Measurements from ENCODE around the gene S100A16.
"Not testable (repeated sequence)": the region's sequence is repeated elsewhere in the genome, so short reads cannot be mapped to it uniquely, and the experiment has no call there.

S100A16 gene

DNA sequence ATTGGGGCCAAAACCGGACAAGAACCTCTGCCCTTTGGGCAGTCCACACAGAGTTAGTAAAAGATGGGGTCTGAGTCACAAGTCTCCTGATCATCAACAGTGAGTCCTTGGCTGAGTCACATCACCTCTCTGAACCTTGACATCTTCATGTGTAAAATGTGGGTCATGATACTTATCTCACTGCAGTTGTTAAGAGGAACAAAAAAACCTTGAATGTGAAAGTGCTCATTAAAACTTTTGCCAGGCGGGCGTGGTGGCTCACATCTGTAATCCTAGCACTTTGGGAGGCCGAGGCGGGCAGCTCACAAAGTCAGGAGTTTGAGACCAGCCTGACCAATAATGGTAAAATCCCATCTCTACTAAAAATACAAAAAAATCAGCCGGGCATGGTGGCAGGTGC lies 15.7 kb downstream of the S100A16 start:
- Histone ChIP-seq H3K4me3 (ENCODE audit: low read length, poor library complexity, severe bottlenecking) (no peak overlapping the region), H2AFZ (ENCODE audit: low read length) (no peak overlapping the region), H3K4me1 (ENCODE audit: insufficient read depth, low read length, poor library complexity, severe bottlenecking) (peaks cover 10% of the 10 kb centered on the region), H3K9me2 (replicated peaks; ENCODE audit: low read depth, low read length) (no peaks in the 10 kb centered on the region), H4K20me1 (ENCODE audit: insufficient read depth, low read length, poor library complexity, severe bottlenecking) (no peaks in the 10 kb centered on the region), H3K9ac (ENCODE audit: low read depth, low read length, poor library complexity, severe bottlenecking) (no peak overlapping the region), H3K79me2 (ENCODE audit: insufficient read depth, low read length) (no peaks in the 10 kb centered on the region), H3K9me3 (ENCODE audit: insufficient read depth, low read depth, low read length) (no peaks in the 10 kb centered on the region), H3K27me3 (ENCODE audit: insufficient read depth, low read length, poor library complexity, severe bottlenecking) (no peaks in the 10 kb centered on the region), H3F3A (ENCODE audit: low read depth) (no peaks in the 10 kb centered on the region), H3K4me2 (ENCODE audit: low read depth, low read length, poor library complexity, severe bottlenecking) (no peak overlapping the region), H3K36me3 (ENCODE audit: insufficient read depth, low read length) (no peaks in the 10 kb centered on the region)
- no peak for TF ChIP-seq EZH2phosphoT487 (IDR thresholded peaks at IDR 0.05; ENCODE audit: borderline replicate concordance)
- TF ChIP-seq, protein P1, sequence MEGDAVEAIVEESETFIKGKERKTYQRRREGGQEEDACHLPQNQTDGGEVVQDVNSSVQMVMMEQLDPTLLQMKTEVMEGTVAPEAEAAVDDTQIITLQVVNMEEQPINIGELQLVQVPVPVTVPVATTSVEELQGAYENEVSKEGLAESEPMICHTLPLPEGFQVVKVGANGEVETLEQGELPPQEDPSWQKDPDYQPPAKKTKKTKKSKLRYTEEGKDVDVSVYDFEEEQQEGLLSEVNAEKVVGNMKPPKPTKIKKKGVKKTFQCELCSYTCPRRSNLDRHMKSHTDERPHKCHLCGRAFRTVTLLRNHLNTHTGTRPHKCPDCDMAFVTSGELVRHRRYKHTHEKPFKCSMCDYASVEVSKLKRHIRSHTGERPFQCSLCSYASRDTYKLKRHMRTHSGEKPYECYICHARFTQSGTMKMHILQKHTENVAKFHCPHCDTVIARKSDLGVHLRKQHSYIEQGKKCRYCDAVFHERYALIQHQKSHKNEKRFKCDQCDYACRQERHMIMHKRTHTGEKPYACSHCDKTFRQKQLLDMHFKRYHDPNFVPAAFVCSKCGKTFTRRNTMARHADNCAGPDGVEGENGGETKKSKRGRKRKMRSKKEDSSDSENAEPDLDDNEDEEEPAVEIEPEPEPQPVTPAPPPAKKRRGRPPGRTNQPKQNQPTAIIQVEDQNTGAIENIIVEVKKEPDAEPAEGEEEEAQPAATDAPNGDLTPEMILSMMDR (conservative IDR thresholded peaks at IDR 0.05; ENCODE audit: low read length), result no peak

DNA sequence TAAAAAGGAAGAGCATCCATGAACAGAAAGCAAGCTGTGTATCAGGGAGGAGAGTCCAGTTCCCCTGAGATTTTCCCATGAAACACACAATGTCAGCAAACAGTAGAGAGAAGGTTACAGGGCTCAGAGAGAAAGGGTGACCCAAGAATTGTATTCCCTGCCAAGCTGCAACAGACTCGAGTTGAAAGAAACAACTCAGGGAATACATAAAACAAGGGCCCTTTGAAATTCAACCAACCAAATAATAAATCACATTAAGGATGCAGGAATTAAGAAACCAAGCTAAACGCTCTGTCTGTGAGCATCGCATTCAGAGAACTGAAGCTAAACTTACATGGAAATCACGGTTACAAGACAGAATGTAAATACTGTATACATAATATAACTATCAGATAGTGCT lies 20.2 kb downstream of the S100A16 start:
- Histone ChIP-seq H3K36me3 (ENCODE audit: insufficient read depth, low read length) (no peaks in the 10 kb centered on the region), H3K4me3 (ENCODE audit: low read length, poor library complexity, severe bottlenecking) (no peak overlapping the region), H3K9ac (ENCODE audit: low read depth, low read length, poor library complexity, severe bottlenecking) (no peak overlapping the region), H4K20me1 (ENCODE audit: insufficient read depth, low read length, poor library complexity, severe bottlenecking) (no peaks in the 10 kb centered on the region), H3K9me2 (replicated peaks; ENCODE audit: low read depth, low read length) (no peaks in the 10 kb centered on the region), H3K79me2 (ENCODE audit: insufficient read depth, low read length) (no peaks in the 10 kb centered on the region), H3K9me3 (ENCODE audit: insufficient read depth, low read depth, low read length) (no peaks in the 10 kb centered on the region), H3K27me3 (ENCODE audit: insufficient read depth, low read length, poor library complexity, severe bottlenecking) (no peaks in the 10 kb centered on the region), H3K4me1 (ENCODE audit: insufficient read depth, low read length, poor library complexity, severe bottlenecking) (no peaks in the 10 kb centered on the region), H3F3A (ENCODE audit: low read depth) (no peaks in the 10 kb centered on the region), H3K4me2 (ENCODE audit: low read depth, low read length, poor library complexity, severe bottlenecking) (no peak overlapping the region), H2AFZ (ENCODE audit: low read length) (peak overlapping the region; percentile 31; the same call in 1 of the 2 replicates)
- TF ChIP-seq, protein P1 (conservative IDR thresholded peaks at IDR 0.05; ENCODE audit: low read length), result no peak
- no peak for TF ChIP-seq EZH2phosphoT487 (IDR thresholded peaks at IDR 0.05; ENCODE audit: borderline replicate concordance)

DNA sequence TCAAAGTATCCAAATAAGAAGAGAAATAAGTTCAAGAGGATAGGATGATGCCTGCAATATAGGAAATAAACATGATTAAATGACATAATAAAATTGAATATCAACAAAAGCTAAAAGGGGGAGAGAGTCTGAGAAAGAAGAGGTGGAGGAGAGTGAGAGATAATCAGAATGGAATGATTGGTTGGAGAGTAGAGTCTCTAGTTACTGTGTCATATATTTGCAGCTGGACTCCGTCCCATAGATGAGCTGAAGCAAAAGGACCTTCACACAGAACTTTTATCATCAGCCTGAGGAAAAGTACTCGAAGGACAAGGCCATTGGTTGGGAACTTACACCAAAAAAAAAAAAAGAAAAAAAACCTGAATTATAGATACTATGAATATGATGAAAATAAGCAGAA lies 24.5 kb downstream of the S100A16 start:
- Histone ChIP-seq H3K4me2 (ENCODE audit: low read depth, low read length, poor library complexity, severe bottlenecking) (no peak overlapping the region), H2AFZ (ENCODE audit: low read length) (no peak overlapping the region), H3K4me3 (ENCODE audit: low read length, poor library complexity, severe bottlenecking) (no peak overlapping the region), H3K4me1 (ENCODE audit: insufficient read depth, low read length, poor library complexity, severe bottlenecking) (no peaks in the 10 kb centered on the region), H3K9ac (ENCODE audit: low read depth, low read length, poor library complexity, severe bottlenecking) (no peak overlapping the region), H3K79me2 (ENCODE audit: insufficient read depth, low read length) (no peaks in the 10 kb centered on the region), H3K36me3 (ENCODE audit: insufficient read depth, low read length) (no peaks in the 10 kb centered on the region), H3K27me3 (ENCODE audit: insufficient read depth, low read length, poor library complexity, severe bottlenecking) (no peaks in the 10 kb centered on the region), H3F3A (ENCODE audit: low read depth) (no peaks in the 10 kb centered on the region), H4K20me1 (ENCODE audit: insufficient read depth, low read length, poor library complexity, severe bottlenecking) (no peaks in the 10 kb centered on the region), H3K9me3 (ENCODE audit: insufficient read depth, low read depth, low read length) (no peaks in the 10 kb centered on the region), H3K9me2 (replicated peaks; ENCODE audit: low read depth, low read length) (no peaks in the 10 kb centered on the region)
- TF ChIP-seq, protein P1 (conservative IDR thresholded peaks at IDR 0.05; ENCODE audit: low read length), result no peak
- TF ChIP-seq EZH2phosphoT487 (IDR thresholded peaks at IDR 0.05; ENCODE audit: borderline replicate concordance), result no peak

DNA sequence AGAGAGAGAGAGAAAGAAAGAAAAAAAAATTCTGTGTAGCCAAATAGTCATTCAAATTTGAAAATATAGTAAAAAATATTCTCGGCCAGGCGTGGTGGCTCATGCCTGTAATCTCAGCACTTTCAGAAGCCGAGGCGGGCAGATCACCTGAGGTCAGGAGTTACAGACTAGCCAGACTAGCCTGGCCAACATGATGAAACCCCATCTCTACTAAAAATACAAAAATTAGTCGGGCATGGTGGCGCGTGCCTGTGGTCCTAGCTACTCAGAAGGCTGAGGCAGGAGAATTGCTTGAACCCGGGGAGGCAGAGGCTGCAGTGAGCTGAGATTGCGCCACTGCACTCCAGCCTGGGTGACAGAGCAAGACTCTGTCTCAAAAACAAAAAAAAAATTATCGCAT lies 24.9 kb downstream of the S100A16 start:
- H3K9me3 ChIP-seq (ENCODE audit: insufficient read depth, low read depth, low read length); H2AFZ ChIP-seq (ENCODE audit: low read length); H3K9me2 ChIP-seq (replicated peaks; ENCODE audit: low read depth, low read length); H3K36me3 ChIP-seq (ENCODE audit: insufficient read depth, low read length); H3K9ac ChIP-seq (ENCODE audit: low read depth, low read length, poor library complexity, severe bottlenecking); H3K27me3 ChIP-seq (ENCODE audit: insufficient read depth, low read length, poor library complexity, severe bottlenecking); H3K4me1 ChIP-seq (ENCODE audit: insufficient read depth, low read length, poor library complexity, severe bottlenecking); H3K4me3 ChIP-seq (ENCODE audit: low read length, poor library complexity, severe bottlenecking); H3F3A ChIP-seq (ENCODE audit: low read depth); H3K4me2 ChIP-seq (ENCODE audit: low read depth, low read length, poor library complexity, severe bottlenecking); H4K20me1 ChIP-seq (ENCODE audit: insufficient read depth, low read length, poor library complexity, severe bottlenecking); H3K79me2 ChIP-seq (ENCODE audit: insufficient read depth, low read length): not testable (repeated sequence)
